PFSK-1 (cell line): ENCODE data around the gene GDF15.

Experiments used
- FOXP2 ChIP-seq: optimal IDR thresholded peaks from 2 replicates; pipeline ENCODE3; 2011; ENCODE audit warnings: borderline replicate concordance, control low read depth, inconsistent platforms; ENCODE audit not compliant: insufficient read depth; ENCODE audit errors: extremely low read length, extremely low read depth
- POLR2AphosphoS5 ChIP-seq: IDR thresholded peaks from 2 replicates; pipeline ENCODE4 v1.6.1; 2012; ENCODE audit warnings: low read depth, mild to moderate bottlenecking, control low read depth, low read length, moderate library complexity
- REST ChIP-seq, 2 experiments: IDR thresholded peaks; 2 replicates each; pipeline versions ENCODE4 v1.6.1 to v1.8.0; 2011 to 2012; ENCODE audit warnings: low read depth in 2 of 2, low read length in 2 of 2, control low read depth in 1 of 2, inconsistent platforms in 1 of 2, mild to moderate bottlenecking in 1 of 2, moderate library complexity in 1 of 2; ENCODE audit not compliant: insufficient read depth in 1 of 2
- SIN3A ChIP-seq: IDR thresholded peaks from 2 replicates; pipeline ENCODE4 v1.6.1; 2012; ENCODE audit warnings: mild to moderate bottlenecking, low read length, moderate library complexity, borderline replicate concordance; ENCODE audit not compliant: insufficient read depth
- TAF1 ChIP-seq: IDR thresholded peaks from 2 replicates; pipeline ENCODE4 v1.6.1; 2012; ENCODE audit warnings: low read length, control low read depth, borderline replicate concordance; ENCODE audit not compliant: insufficient read depth

GDF15 gene

GRCh38 chr19:18428173-18428786 is 42.3 kb downstream of the GDF15 start:
- TF ChIP-seq FOXP2 (no peak), TAF1 (no peak), SIN3A (no peak), REST (IDR thresholded peaks at IDR 0.05; ENCODE audit: insufficient read depth in 1 of 2, low read depth in 2 of 2, low read length in 2 of 2) (no peak), POLR2AphosphoS5 (no peak)

- no peak for TF ChIP-seq SIN3A
- no peak for TF ChIP-seq POLR2AphosphoS5
- no peak for TF ChIP-seq REST (IDR thresholded peaks at IDR 0.05; ENCODE audit: insufficient read depth in 1 of 2, low read depth in 2 of 2, low read length in 2 of 2)
- TF ChIP-seq TAF1 = no peak
- no peak for TF ChIP-seq FOXP2
Observed at GRCh38 chr19:18428787-18429674, 43.1 kb downstream of the GDF15 start.

GRCh38 chr19:18429717-18430416 is 43.9 kb downstream of the GDF15 start:
- no peak for TF ChIP-seq FOXP2
- TF ChIP-seq REST (IDR thresholded peaks at IDR 0.05; ENCODE audit: insufficient read depth in 1 of 2, low read depth in 2 of 2, low read length in 2 of 2) = no peak
- TF ChIP-seq TAF1 = no peak
- no peak for TF ChIP-seq SIN3A
- TF ChIP-seq POLR2AphosphoS5 = no peak

GRCh38 chr19:18430417-18431144 is 44.6 kb downstream of the GDF15 start:
- TF ChIP-seq FOXP2 = no peak
- TF ChIP-seq TAF1 = no peak
- TF ChIP-seq SIN3A = no peak
